ENCODE results near the gene FAM193B. TPM values are rescaled to one million over a fixed set of nuclear protein-coding genes. Genes with fewer than 3 reads are reported as not detected.

FAM193B gene
- total and polyA plus RNA-seq, 9 of the 15 experiments (the other 6 are each of a cell fraction or from before 2014, with no cell fraction given) = 4.4 to 76.4 (median 37.3) TPM

DNA sequence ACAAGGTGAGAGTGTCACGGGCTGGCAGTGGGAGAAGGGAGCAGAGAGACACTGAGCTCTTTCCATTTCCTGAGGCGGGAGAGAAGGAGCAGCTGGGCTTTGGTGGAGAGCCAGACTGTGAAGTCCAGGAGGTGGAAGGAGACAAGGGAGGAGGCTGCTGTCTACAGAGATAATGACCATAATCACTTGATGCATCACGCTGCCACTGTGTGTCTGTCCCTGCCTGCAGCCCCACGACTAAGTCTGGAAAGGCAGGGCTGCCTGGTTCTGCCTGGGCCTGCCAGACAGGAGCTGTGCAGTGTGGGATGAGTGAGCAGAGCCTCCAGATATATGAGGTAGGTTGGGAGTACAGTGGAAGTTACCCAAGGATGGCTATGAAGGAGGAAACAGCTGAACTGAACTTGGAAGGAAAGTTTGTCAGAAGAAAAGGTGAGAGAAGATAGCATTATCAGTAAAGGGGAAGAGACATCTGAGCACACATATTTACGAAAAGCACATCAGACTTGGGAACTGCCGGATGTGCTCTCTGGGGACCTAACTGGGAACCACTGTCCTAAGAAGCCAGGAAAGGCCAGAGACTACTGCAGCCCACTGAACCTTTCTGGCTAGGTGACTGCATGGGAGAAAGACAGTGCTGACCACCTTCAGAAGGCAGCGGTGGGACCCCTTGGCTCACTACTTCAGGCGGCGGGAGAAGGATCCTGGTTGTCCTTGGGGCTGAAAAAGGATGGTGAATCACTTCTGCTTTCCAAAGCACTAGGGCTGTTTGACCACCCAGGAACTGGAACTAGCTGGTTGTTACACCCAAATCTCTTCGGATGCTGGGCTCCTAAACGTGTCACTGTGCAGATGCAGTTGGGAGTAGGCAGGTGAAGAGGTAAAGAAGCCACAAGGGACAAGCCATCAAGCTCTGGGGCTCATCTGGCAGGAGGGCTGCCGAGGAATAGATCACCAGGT lies 24.8 kb downstream of the FAM193B start (continued):
- TF ChIP-seq, protein P1, sequence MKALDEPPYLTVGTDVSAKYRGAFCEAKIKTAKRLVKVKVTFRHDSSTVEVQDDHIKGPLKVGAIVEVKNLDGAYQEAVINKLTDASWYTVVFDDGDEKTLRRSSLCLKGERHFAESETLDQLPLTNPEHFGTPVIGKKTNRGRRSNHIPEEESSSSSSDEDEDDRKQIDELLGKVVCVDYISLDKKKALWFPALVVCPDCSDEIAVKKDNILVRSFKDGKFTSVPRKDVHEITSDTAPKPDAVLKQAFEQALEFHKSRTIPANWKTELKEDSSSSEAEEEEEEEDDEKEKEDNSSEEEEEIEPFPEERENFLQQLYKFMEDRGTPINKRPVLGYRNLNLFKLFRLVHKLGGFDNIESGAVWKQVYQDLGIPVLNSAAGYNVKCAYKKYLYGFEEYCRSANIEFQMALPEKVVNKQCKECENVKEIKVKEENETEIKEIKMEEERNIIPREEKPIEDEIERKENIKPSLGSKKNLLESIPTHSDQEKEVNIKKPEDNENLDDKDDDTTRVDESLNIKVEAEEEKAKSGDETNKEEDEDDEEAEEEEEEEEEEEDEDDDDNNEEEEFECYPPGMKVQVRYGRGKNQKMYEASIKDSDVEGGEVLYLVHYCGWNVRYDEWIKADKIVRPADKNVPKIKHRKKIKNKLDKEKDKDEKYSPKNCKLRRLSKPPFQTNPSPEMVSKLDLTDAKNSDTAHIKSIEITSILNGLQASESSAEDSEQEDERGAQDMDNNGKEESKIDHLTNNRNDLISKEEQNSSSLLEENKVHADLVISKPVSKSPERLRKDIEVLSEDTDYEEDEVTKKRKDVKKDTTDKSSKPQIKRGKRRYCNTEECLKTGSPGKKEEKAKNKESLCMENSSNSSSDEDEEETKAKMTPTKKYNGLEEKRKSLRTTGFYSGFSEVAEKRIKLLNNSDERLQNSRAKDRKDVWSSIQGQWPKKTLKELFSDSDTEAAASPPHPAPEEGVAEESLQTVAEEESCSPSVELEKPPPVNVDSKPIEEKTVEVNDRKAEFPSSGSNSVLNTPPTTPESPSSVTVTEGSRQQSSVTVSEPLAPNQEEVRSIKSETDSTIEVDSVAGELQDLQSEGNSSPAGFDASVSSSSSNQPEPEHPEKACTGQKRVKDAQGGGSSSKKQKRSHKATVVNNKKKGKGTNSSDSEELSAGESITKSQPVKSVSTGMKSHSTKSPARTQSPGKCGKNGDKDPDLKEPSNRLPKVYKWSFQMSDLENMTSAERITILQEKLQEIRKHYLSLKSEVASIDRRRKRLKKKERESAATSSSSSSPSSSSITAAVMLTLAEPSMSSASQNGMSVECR (CRISPR knock-in tag; IDR thresholded peaks at IDR 0.05) = no peak
- TF ChIP-seq ZC3H8 (IDR thresholded peaks at IDR 0.05) = no peak
- TF ChIP-seq, protein P2, sequence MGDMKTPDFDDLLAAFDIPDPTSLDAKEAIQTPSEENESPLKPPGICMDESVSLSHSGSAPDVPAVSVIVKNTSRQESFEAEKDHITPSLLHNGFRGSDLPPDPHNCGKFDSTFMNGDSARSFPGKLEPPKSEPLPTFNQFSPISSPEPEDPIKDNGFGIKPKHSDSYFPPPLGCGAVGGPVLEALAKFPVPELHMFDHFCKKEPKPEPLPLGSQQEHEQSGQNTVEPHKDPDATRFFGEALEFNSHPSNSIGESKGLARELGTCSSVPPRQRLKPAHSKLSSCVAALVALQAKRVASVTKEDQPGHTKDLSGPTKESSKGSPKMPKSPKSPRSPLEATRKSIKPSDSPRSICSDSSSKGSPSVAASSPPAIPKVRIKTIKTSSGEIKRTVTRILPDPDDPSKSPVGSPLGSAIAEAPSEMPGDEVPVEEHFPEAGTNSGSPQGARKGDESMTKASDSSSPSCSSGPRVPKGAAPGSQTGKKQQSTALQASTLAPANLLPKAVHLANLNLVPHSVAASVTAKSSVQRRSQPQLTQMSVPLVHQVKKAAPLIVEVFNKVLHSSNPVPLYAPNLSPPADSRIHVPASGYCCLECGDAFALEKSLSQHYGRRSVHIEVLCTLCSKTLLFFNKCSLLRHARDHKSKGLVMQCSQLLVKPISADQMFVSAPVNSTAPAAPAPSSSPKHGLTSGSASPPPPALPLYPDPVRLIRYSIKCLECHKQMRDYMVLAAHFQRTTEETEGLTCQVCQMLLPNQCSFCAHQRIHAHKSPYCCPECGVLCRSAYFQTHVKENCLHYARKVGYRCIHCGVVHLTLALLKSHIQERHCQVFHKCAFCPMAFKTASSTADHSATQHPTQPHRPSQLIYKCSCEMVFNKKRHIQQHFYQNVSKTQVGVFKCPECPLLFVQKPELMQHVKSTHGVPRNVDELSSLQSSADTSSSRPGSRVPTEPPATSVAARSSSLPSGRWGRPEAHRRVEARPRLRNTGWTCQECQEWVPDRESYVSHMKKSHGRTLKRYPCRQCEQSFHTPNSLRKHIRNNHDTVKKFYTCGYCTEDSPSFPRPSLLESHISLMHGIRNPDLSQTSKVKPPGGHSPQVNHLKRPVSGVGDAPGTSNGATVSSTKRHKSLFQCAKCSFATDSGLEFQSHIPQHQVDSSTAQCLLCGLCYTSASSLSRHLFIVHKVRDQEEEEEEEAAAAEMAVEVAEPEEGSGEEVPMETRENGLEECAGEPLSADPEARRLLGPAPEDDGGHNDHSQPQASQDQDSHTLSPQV (IDR thresholded peaks at IDR 0.05) = no peak
- TF ChIP-seq, protein P3, sequence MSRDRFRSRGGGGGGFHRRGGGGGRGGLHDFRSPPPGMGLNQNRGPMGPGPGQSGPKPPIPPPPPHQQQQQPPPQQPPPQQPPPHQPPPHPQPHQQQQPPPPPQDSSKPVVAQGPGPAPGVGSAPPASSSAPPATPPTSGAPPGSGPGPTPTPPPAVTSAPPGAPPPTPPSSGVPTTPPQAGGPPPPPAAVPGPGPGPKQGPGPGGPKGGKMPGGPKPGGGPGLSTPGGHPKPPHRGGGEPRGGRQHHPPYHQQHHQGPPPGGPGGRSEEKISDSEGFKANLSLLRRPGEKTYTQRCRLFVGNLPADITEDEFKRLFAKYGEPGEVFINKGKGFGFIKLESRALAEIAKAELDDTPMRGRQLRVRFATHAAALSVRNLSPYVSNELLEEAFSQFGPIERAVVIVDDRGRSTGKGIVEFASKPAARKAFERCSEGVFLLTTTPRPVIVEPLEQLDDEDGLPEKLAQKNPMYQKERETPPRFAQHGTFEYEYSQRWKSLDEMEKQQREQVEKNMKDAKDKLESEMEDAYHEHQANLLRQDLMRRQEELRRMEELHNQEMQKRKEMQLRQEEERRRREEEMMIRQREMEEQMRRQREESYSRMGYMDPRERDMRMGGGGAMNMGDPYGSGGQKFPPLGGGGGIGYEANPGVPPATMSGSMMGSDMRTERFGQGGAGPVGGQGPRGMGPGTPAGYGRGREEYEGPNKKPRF (IDR thresholded peaks at IDR 0.05; ENCODE audit: low read depth, low read length) = no peak
- no peak for TF ChIP-seq ILK (tag; IDR thresholded peaks at IDR 0.05; ENCODE audit: borderline replicate concordance, low read depth)
- no peak for TF ChIP-seq GTF2E2 (tag; IDR thresholded peaks at IDR 0.05)
- peak; percentile 52 for TF ChIP-seq HDAC3 (IDR thresholded peaks at IDR 0.05; ENCODE audit: borderline replicate concordance, partially characterized antibody)
- TF ChIP-seq ZBTB17 (CRISPR knock-in tag; IDR thresholded peaks at IDR 0.05) = no peak
- TF ChIP-seq POU5F1 (IDR thresholded peaks at IDR 0.05; ENCODE audit: borderline replicate concordance, low read depth, low read length, partially characterized antibody) = no peak
- TF ChIP-seq ZNF76 (CRISPR knock-in tag; IDR thresholded peaks at IDR 0.05; ENCODE audit: borderline replicate concordance) = no peak
- TF ChIP-seq JUND (IDR thresholded peaks at IDR 0.05; ENCODE audit: borderline replicate concordance, low read depth, low read length) = peak; percentile 48; the same call in 1 of the 2 replicates
- no peak; the same call in 2 of the 3 replicates for TF ChIP-seq JUND (tag; IDR thresholded peaks at IDR 0.05; ENCODE audit: borderline replicate concordance, low read depth, low read length)
- peak; percentile 92 for TF ChIP-seq TCF3 (CRISPR knock-in tag; IDR thresholded peaks at IDR 0.05)
- peak; percentile 58 for TF ChIP-seq SMAD1 (IDR thresholded peaks at IDR 0.05; ENCODE audit: low read depth, low read length, partially characterized antibody)
- TF ChIP-seq NONO (IDR thresholded peaks at IDR 0.05; ENCODE audit: low read depth in 2 of 2, low read length in 1 of 2) = no peak

Data from K562 (cell line).